K562 (cell line): ENCODE data around the gene TMA16. TPM values are rescaled to one million over a fixed set of nuclear protein-coding genes. Genes with fewer than 3 reads are reported as not detected.

Experiments
- ATF7 ChIP-seq: fragments of 450-650 bp; IDR thresholded peaks from 2 replicates; pipeline ENCODE4 v1.7.1; 2014; ENCODE audit warnings: mild to moderate bottlenecking, moderate library complexity
- BHLHE40 ChIP-seq: IDR thresholded peaks from 2 replicates; pipeline ENCODE4 v1.6.1; 2011; ENCODE audit warnings: low read length, improper control_type of control experiment
- CXXC5 ChIP-seq: fragments of 250-450 bp; sonication (Bioruptor Pico); IDR thresholded peaks from 2 replicates; pipeline ENCODE4 v1.8.0; 2022; ENCODE audit warnings: inconsistent platforms, mild to moderate bottlenecking, moderate library complexity
- GATAD2A ChIP-seq: fragments of 450-650 bp; IDR thresholded peaks from 2 replicates; pipeline ENCODE4 v1.6.1; 2017
- HIVEP1 ChIP-seq: fragments of 250-450 bp; sonication (Bioruptor Pico); IDR thresholded peaks from 2 replicates; pipeline ENCODE4 v1.4.0; 2020; ENCODE audit warnings: mild to moderate bottlenecking
- MEF2A ChIP-seq: IDR thresholded peaks from 2 replicates; pipeline ENCODE4 v1.6.1; 2011; ENCODE audit warnings: low read depth, mild to moderate bottlenecking, low read length, moderate library complexity; ENCODE audit not compliant: control insufficient read depth
- MTA2 ChIP-seq: fragments of 450-650 bp; IDR thresholded peaks from 2 replicates; pipeline ENCODE4 v1.6.1; 2016; ENCODE audit warnings: low read depth
- TAL1 ChIP-seq: fragments of 450-650 bp; IDR thresholded peaks from 2 replicates; pipeline ENCODE4 v1.6.1; 2016; ENCODE audit warnings: mild to moderate bottlenecking
- TRIM24 ChIP-seq, 2 experiments: fragments of 450-650 bp; IDR thresholded peaks; 2 replicates each; pipeline ENCODE4 v1.6.1; 2016
- ZEB2 ChIP-seq: fragments of 450-650 bp; IDR thresholded peaks from 2 replicates; pipeline ENCODE4 v1.6.1; 2016
- ZNF324 ChIP-seq: fragments of 250-450 bp; sonication (Bioruptor Pico); IDR thresholded peaks from 2 replicates; pipeline ENCODE4 v1.4.0; 2020; ENCODE audit warnings: mild to moderate bottlenecking
- polyA plus RNA-seq, 8 experiments: library from polyadenylated mRNA; depleted of rRNA in 4 of 8; stranded (reverse) in 5 of 8; unstranded in 3 of 8; fragments of >200 nt; fragmentation: Nextera tagmentation in 2 of 8; fragmentation: Illumina TruSeq in 1 of 8; extraction: Ambion mirVana in 2 of 8; extraction: Trizol in 1 of 8; gene quantifications; 2 replicates each; pipeline versions ENCODE4 v1.2.1 to v1.2.3, GENCODE V29; 2011 to 2014; ENCODE audit warnings: inconsistent platforms in 1 of 8, missing spikeins in 1 of 8
- total RNA-seq, 7 experiments: library from RNA; depleted of rRNA in 6 of 7; stranded (reverse); fragments of >200 nt in 6 of 7; fragmentation: Illumina TruSeq in 2 of 7; extraction: Trizol in 2 of 7; gene quantifications; 2 replicates each; pipeline versions ENCODE4 v1.2.1 to v1.2.3, GENCODE V29; 2011 to 2021; ENCODE audit warnings: low replicate concordance in 1 of 7
- TF ChIP-seq, protein P1 (sequence below), 2 experiments: fragments of 450-650 bp; IDR thresholded peaks; 2 replicates each; pipeline ENCODE4 v1.6.1; 2016; ENCODE audit warnings: mild to moderate bottlenecking in 2 of 2, borderline replicate concordance in 1 of 2, low read depth in 1 of 2, moderate library complexity in 1 of 2
- TF ChIP-seq, protein P2 (sequence below): fragments of 450-650 bp; formaldehyde crosslinking; IDR thresholded peaks from 2 replicates; pipeline ENCODE4 v1.4.0; 2020; ENCODE audit warnings: mild to moderate bottlenecking, mixed read lengths
- TF ChIP-seq, protein P3 (sequence below): fragments of 200-400 bp; formaldehyde crosslinking; IDR thresholded peaks from 2 replicates; pipeline ENCODE4 v1.6.1; 2017; ENCODE audit warnings: mild to moderate bottlenecking, low read depth, low read length, moderate library complexity
- TF ChIP-seq, protein P4 (sequence below): fragments of 450-650 bp; formaldehyde crosslinking; IDR thresholded peaks from 2 replicates; pipeline ENCODE4 v1.4.0; 2022; ENCODE audit warnings: missing genetic modification characterization

Gene TMA16
- total and polyA plus RNA-seq, 9 of the 15 experiments (the other 6 are each of a cell fraction or from before 2014, with no cell fraction given) = 27.7 to 74.8 (median 66.6) TPM

DNA sequence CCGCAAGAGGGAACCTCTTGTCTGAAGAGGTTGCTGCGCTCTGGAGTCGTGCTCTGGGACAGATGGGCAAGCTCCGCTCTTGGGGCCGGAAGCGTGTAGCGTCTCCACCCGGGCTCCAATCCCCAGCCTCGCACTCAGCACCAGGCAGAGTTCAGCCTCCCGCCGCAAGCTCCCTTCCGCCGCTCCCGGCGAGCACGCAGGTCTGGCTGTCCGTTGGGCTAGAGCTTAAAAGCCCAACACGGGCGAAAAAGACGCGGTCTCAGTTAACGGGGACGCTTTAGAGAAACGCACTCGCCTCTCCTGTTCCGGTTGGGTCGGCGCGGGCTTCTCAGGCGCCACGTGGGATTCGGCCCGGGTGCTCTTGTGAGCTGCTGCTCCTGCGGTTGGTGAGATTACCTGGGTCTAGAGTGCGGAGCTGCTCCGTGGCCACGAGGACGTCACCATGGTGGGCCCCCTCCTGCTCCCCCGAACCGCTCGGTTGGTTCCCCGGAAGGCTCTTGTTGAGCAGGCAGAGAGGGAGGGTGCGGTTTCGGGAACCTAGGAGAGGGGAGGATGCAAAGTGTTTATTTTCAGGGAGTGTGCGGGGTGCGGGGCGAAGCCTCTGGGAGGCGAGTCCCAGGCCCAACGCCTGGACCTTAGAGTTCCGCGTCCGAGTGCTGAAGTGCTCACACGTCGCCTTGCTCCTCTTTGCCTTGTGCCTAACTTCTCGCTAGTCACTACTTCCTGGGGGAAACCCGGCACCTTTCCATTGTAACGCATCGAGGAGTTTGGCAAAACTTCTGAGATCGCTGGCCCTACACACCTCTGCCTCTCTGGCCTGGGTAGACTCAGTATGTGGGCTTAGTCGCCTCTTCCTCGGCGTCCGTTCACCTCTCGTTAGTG is at the start of gene TMA16 (continued):
- TF ChIP-seq, protein P1, sequence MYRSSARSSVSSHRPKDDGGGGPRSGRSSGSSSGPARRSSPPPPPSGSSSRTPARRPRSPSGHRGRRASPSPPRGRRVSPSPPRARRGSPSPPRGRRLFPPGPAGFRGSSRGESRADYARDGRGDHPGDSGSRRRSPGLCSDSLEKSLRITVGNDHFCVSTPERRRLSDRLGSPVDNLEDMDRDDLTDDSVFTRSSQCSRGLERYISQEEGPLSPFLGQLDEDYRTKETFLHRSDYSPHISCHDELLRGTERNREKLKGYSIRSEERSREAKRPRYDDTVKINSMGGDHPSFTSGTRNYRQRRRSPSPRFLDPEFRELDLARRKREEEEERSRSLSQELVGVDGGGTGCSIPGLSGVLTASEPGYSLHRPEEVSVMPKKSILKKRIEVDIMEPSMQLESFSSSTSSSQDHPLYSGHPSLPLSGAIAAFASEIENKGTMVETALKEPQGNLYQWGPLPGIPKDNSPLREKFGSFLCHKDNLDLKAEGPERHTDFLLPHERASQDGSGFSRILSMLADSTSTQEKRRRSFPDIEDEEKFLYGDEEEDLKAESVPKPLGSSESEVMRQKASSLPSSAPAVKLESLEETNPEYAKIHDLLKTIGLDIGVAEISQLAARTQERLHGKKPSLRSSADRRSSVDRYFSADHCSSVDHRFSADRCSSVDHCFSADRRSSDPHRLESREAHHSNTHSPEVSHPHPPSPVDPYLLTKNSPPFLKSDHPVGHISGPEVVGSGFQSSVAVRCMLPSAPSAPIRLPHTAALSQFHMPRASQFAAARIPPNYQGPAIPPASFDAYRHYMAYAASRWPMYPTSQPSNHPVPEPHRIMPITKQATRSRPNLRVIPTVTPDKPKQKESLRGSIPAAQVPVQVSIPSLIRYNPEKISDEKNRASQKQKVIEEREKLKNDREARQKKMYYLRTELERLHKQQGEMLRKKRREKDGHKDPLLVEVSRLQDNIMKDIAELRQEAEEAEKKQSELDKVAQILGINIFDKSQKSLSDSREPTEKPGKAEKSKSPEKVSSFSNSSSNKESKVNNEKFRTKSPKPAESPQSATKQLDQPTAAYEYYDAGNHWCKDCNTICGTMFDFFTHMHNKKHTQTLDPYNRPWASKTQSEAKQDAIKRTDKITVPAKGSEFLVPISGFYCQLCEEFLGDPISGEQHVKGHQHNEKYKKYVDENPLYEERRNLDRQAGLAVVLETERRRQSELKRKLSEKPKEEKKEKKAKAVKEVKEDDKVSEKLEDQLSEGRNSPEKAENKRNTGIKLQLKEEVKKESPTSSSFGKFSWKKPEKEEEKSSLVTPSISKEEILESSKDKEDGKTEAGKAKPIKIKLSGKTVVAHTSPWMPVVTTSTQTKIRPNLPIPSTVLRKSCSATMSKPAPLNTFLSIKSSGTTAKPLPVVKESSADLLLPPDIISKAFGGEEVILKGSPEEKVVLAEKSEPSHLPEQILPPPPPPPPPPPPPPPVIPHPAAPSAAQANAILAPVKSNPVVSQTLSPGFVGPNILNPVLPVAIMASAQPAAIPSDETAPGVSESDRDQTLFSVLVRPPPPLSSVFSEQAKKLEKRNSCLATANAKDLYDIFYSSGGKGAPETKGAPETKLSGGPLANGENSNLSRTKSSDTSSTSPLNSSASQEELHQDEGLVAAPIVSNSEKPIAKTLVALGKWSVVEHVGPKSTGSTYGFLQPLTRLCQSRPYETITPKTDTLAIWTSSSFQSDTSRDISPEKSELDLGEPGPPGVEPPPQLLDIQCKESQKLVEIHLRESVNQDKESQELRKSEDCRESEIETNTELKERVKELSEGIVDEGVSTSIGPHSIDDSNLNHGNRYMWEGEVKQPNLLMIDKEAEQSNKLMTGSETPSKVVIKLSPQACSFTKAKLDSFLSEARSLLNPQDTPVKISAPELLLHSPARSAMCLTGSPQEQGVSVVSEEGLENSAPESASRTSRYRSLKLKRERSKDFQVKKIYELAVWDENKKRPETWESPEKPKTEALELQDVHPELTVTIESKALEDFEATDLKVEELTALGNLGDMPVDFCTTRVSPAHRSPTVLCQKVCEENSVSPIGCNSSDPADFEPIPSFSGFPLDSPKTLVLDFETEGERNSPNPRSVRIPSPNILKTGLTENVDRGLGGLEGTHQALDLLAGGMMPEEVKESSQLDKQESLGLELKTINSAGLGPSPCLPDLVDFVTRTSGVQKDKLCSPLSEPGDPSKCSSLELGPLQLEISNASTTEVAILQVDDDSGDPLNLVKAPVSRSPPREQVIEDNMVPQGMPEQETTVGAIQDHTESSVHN (IDR thresholded peaks at IDR 0.05; ENCODE audit: borderline replicate concordance in 1 of 2, low read depth in 1 of 2) = no peak
- peak; percentile 81 for TF ChIP-seq CXXC5
- peak in 1 of 2 experiments; percentile 97; a peak in 2 of 4 replicates for TF ChIP-seq TRIM24 (IDR thresholded peaks at IDR 0.05)
- TF ChIP-seq ZEB2 = peak; percentile 97
- peak; percentile 47; the same call in 1 of the 2 replicates for TF ChIP-seq GATAD2A
- no peak for TF ChIP-seq HIVEP1
- no peak; the same call in 1 of the 2 replicates for TF ChIP-seq BHLHE40
- TF ChIP-seq MTA2 = no peak
- TF ChIP-seq, protein P2, sequence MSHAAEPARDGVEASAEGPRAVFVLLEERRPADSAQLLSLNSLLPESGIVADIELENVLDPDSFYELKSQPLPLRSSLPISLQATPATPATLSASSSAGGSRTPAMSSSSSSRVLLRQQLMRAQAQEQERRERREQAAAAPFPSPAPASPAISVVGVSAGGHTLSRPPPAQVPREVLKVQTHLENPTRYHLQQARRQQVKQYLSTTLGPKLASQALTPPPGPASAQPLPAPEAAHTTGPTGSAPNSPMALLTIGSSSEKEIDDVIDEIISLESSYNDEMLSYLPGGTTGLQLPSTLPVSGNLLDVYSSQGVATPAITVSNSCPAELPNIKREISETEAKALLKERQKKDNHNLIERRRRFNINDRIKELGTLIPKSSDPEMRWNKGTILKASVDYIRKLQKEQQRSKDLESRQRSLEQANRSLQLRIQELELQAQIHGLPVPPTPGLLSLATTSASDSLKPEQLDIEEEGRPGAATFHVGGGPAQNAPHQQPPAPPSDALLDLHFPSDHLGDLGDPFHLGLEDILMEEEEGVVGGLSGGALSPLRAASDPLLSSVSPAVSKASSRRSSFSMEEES (CRISPR knock-in tag) = no peak
- no peak for TF ChIP-seq ZNF324 (CRISPR knock-in tag)
- TF ChIP-seq, protein P3, sequence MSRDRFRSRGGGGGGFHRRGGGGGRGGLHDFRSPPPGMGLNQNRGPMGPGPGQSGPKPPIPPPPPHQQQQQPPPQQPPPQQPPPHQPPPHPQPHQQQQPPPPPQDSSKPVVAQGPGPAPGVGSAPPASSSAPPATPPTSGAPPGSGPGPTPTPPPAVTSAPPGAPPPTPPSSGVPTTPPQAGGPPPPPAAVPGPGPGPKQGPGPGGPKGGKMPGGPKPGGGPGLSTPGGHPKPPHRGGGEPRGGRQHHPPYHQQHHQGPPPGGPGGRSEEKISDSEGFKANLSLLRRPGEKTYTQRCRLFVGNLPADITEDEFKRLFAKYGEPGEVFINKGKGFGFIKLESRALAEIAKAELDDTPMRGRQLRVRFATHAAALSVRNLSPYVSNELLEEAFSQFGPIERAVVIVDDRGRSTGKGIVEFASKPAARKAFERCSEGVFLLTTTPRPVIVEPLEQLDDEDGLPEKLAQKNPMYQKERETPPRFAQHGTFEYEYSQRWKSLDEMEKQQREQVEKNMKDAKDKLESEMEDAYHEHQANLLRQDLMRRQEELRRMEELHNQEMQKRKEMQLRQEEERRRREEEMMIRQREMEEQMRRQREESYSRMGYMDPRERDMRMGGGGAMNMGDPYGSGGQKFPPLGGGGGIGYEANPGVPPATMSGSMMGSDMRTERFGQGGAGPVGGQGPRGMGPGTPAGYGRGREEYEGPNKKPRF = no peak
- TF ChIP-seq, protein P4, sequence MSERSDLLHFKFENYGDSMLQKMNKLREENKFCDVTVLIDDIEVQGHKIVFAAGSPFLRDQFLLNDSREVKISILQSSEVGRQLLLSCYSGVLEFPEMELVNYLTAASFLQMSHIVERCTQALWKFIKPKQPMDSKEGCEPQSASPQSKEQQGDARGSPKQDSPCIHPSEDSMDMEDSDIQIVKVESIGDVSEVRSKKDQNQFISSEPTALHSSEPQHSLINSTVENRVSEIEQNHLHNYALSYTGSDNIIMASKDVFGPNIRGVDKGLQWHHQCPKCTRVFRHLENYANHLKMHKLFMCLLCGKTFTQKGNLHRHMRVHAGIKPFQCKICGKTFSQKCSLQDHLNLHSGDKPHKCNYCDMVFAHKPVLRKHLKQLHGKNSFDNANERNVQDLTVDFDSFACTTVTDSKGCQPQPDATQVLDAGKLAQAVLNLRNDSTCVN = no peak
- peak; percentile 63 for TF ChIP-seq ATF7
- no peak for TF ChIP-seq TAL1
- TF ChIP-seq MEF2A = no peak
